Stimulated activated CD4-positive, alpha-beta T cell treated with anti-CD3 and anti-CD28 coated beads, Interleukin-2, amount 100 ng/mL, for 4 hours (primary cell): ENCODE data around the gene MIEF1.
A peak's percentile ranks its signal among the peaks of the same experiment; 100 is the strongest.

ENCODE experiments used
- DNase-seq: peaks from one replicate; pipeline ENCODE4 v3.0.0-alpha.2; 2020; ENCODE audit warnings: low read depth

Gene MIEF1

GRCh38 chr22:39502109-39502788 lies at the start of gene MIEF1:
Gene MIEF1 (plus strand): TSS chr22:39502290. CDS start chr22:39511295, 9,005 bp downstream.
- peak; percentile 86 for DNase-seq

- DNase-seq, result no peak
Observed at GRCh38 chr22:39452740-39453040, 49.4 kb upstream of the MIEF1 start.

- no peak for DNase-seq
Observed at GRCh38 chr22:39453765-39454378, 48.2 kb upstream of the MIEF1 start.

- no peak for DNase-seq
Observed at GRCh38 chr22:39454385-39454871, 47.7 kb upstream of the MIEF1 start.

GRCh38 chr22:39456522-39457197 lies 45.4 kb upstream of the MIEF1 start, which contains the start of gene MGAT3:
Gene MGAT3 (plus strand): TSS chr22:39457012. CDS start chr22:39487348, 30,336 bp downstream.
- no peak for DNase-seq

GRCh38 chr22:39457198-39457555 lies 44.9 kb upstream of the MIEF1 start:
- DNase-seq, result no peak

- DNase-seq, result no peak
Observed at GRCh38 chr22:39457556-39458443, 44.3 kb upstream of the MIEF1 start.

- DNase-seq, result no peak
Observed at GRCh38 chr22:39458444-39459083, 43.5 kb upstream of the MIEF1 start.

GRCh38 chr22:39459681-39460080 lies 42.4 kb upstream of the MIEF1 start:
- DNase-seq, result no peak

GRCh38 chr22:39462443-39463221 lies 39.5 kb upstream of the MIEF1 start:
- DNase-seq, result no peak

- DNase-seq, result no peak
Observed at GRCh38 chr22:39463277-39463676, 38.8 kb upstream of the MIEF1 start.

- DNase-seq, result no peak
Observed at GRCh38 chr22:39463931-39464390, 38.1 kb upstream of the MIEF1 start.

- no peak for DNase-seq
Observed at GRCh38 chr22:39466228-39467006, 35.7 kb upstream of the MIEF1 start.

- no peak for DNase-seq
Observed at GRCh38 chr22:39467390-39467895, 34.6 kb upstream of the MIEF1 start.

- DNase-seq, result no peak
Observed at GRCh38 chr22:39468487-39469325, 33.4 kb upstream of the MIEF1 start.

- no peak for DNase-seq
Observed at GRCh38 chr22:39469326-39469680, 32.8 kb upstream of the MIEF1 start.

- no peak for DNase-seq
Observed at GRCh38 chr22:39469681-39470450, 32.2 kb upstream of the MIEF1 start.
